GM19467 (cell line): ENCODE measurements around the gene SMARCAL1.
"Not testable (repeated sequence)": the region's sequence is repeated elsewhere in the genome, so short reads cannot be mapped to it uniquely, and the experiment has no call there.

ENCODE experiments used
- ATAC-seq: cut with Tn5 transposase; IDR thresholded peaks from one replicate; pipeline ENCODE4 v1.9.1; 2021; ENCODE audit warnings: mild to moderate bottlenecking, moderate library complexity; ENCODE audit not compliant: unreplicated experiment

The SMARCAL1 gene

DNA sequence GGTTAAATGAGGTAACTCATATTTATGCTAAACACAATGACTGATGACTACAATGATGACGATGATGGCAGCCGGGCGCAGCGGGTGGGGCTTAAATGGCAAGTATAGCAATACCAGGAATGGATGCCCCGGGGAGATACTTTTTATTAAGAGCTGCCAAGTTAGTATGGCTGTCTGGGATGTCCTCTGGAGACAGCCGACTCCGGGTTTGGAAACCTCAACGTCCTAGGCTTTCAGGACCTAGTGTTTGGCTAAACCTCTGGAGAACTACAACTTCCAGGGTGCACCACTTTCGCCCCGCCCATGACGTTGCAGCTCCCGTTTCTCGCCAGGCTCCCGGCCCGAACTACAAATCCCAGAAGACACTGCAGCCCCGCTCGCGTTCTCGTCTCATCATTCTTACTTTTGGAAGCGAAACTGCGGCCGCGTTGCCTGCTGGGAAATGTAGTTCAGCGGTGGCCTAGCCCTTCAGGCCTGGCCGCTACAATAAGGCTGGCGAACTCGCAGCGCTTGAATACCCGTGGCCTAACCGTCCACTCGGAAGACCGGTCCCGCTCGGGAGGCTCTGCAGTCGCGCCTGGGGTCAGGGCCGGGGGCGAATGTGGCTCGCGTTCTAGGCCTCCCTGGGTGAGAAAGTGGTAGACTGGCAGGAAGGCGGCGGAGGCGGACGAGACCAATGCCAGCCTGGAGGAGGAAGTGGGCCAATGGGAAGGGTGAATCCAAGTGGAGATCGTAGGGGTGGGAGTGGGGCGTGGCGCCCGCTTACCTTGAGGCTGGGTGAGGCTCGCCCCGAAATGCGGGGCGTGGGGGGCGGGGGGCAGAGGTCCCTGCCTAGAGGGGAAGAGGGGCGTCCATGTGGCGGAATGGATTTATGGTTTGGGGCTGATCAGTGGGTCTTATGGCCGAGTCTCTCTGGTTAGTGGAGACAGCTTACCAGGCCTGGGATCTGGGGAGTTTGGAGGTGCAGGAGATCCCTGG is at the start of gene SMARCAL1:
Gene SMARCAL1 (plus strand): TSS at position 463 of the 978 bp plus-strand sequence. CDS start 2,221 bp downstream, outside the sequence.
- peak; percentile 92 for ATAC-seq

DNA sequence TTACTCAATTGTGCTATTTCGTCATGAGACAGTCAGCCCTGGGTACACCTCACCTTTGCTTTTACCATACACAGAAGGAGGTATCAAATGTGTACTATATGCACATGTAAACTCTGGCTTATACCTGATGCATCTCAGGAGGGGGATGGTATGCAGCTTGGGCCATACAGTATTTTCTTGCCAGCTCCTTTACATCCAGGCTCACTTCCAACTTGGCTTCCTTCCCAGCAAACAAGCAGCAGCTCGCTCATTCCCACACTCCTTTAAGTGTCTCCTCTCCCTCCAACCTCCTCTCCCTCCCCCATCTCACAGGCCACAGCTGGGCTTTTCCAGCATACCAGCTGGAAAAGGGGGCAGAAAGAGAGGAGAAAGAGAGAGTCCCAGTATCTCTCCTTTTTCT is 49.6 kb upstream of the SMARCAL1 start:
- ATAC-seq: no peak

- ATAC-seq: no peak
These were observed 49.1 kb upstream of the SMARCAL1 start for GRCh38 chr2:216363221-216363620.

GRCh38 chr2:216365518-216365917 is 46.8 kb upstream of the SMARCAL1 start:
- ATAC-seq: no peak

DNA sequence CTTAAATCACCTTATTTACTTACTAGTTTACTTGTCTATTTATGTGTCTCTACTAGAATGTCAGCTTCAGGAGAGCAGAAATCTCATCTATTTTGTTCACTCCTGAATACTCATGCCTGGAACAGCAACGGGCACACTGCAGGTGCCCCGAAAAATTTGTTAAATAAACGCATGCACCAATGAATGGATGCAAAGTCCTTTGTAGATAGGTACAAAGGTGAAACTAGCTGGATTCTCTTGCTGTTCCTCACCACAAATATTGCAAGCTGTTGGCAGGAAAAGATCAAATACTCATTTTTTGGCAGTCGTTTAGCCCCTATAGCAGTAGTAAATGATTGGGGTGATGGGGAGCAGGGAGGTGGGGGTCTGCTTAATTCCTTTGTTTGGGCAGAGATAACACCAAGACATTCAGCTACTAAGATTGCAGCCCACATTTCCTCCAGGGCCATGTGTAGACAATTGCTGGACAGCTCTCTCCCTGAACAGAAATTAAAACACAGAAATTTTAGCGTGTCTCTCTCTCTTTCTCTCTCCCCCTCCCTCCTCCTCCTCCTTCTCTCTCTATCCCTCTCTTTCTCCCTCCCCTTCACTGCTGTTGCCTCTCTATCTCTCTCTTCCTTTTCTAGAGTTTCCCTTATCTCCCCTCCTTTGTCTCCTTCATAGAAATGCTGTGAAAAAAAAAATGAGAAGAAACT is 45.4 kb upstream of the SMARCAL1 start:
- ATAC-seq: no peak

GRCh38 chr2:216369821-216370220 is 42.5 kb upstream of the SMARCAL1 start:
- no peak for ATAC-seq

GRCh38 chr2:216370961-216371712 is 41.1 kb upstream of the SMARCAL1 start:
- ATAC-seq: no peak

- ATAC-seq: no peak
These were observed 40.3 kb upstream of the SMARCAL1 start, which contains the start of gene MARCHF4 for GRCh38 chr2:216371721-216372702. TSS of gene MARCHF4 (minus strand) at chr2:216372483. CDS start at chr2:216370260, 2,223 bp downstream.

- no peak for ATAC-seq
These were observed 39.5 kb upstream of the SMARCAL1 start for GRCh38 chr2:216372761-216373291.

DNA sequence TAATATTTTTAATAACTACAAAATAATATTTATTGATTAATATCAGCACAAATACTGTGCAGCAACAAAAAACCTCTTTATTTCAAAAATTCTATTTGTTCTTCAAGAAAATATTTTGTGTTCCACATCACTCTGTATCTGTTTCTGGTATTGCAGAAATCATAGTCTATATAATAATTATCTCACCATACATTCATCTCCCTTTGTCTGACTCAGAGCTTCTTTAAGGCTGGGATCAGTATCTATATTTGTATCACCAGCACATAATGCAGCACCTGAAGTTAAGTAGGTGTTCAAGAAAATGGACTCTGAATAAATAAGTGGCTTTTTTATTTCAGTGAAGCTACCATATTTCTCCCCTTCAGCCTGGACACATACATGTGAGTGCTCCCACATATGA is 38.4 kb upstream of the SMARCAL1 start:
- no peak for ATAC-seq

- ATAC-seq: no peak
These were observed 37.0 kb upstream of the SMARCAL1 start for GRCh38 chr2:216375286-216375685.

DNA sequence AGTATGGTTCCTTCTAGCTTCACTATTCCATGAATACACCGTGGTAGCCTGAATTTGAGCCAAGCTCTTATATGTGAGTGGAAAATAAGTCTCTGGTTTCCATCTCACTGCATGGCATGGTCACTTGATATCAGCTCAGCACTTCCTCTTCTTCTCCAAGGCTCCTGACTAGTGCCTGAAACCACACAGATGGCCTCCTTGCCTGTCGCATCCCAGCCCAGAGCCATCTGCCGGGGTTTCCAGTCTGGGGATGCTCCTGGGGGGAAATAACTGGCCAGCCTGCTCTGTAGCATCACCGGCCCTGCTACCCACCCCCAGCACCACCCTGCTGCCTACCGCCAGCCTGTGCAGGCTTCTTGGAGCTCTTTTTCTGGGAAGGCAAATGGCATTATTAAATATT is 32.3 kb upstream of the SMARCAL1 start:
- no peak for ATAC-seq

DNA sequence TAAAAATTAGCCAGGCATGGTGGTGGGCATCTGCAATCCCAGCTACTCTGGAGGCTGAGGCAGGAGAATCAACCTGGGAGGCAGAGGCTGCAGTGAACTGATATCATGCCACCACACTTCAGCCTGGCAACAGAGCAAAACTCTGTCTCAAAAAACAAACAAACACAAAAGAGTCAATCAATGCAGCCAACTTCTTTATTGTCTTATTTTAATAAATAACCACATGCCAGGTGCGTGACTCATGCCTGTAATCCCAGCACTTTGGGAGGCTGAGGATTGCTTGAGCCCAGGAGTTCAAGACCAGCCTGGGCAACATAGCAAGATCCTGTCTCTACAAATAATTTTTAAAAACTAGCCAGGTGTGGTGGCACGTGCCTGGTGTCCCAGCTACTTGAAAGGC is 27.9 kb upstream of the SMARCAL1 start:
- ATAC-seq: not testable (repeated sequence)

- no peak for ATAC-seq
These were observed 26.8 kb upstream of the SMARCAL1 start for GRCh38 chr2:216385478-216385877.

DNA sequence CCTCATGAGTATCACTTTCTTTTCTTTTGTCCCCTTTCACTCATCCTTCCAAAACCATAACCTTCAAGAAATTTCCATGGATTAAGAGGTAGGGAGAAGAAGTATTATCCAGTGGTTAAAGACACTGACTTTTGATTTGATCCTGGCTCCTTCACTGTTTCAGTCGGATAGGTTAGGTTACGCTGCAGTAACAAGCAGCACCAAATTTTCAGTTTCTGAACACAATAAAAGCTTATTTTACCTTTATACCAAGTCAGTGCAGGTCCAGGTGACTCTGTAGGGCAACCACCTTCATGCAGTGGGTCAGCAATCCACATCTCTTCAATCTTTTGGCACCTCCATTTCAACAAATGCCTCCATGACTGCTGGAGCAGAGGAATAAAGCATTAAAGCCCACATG is 25.0 kb upstream of the SMARCAL1 start:
- ATAC-seq: no peak

GRCh38 chr2:216388046-216388884 is 24.0 kb upstream of the SMARCAL1 start:
- peak; percentile 59 for ATAC-seq

GRCh38 chr2:216389570-216389969 is 22.7 kb upstream of the SMARCAL1 start:
- ATAC-seq: no peak

- ATAC-seq: no peak
These were observed 20.9 kb upstream of the SMARCAL1 start for GRCh38 chr2:216391401-216391800.
